Measurements from ENCODE around the gene DBNDD1.
A peak's percentile ranks its signal among the peaks of the same experiment; 100 is the strongest.
"Not testable (repeated sequence)": the region's sequence is repeated elsewhere in the genome, so short reads cannot be mapped to it uniquely, and the experiment has no call there.

The DBNDD1 gene

DNA sequence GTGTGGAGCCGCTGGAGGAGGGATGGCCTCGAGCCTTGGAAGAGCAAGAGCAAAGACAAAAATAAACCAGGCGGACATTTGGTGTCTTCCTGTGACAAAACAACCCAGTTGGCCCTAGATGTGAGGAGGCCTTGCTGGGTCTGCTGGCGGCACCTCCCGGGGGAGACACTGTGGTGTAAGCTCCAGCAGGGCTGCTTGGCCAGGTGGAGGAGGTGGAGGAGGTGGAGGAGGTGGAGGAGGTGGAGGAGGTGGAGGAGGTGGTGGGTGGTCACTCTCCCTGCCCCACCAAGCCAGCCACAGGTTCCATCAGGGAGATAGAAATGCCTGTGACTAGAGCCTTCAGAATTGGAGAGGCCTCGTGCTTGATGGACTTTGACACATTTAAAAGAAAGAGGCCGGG lies 32.1 kb downstream of the DBNDD1 start:
- no peak for DNase-seq

DNA sequence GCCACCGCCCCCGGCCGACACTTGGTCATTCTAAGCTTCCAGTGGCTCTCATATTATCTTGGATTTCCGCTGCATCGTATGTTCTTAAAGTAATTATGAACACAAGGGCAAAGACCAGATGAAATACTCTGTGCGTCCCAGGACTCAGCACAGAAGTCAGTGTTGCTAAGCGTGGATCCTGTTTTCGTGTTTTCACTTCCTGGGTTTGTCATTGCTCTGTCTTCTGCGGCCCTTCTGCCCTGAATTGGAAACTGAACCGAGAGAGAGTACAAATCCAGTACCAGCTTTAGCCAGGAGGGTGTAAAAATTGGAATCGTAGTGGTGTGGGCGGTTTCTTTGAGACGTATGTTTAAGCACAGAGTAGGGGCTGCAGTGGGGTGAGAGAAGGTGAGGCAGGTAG lies 32.7 kb downstream of the DBNDD1 start:
- no peak for DNase-seq

DNA sequence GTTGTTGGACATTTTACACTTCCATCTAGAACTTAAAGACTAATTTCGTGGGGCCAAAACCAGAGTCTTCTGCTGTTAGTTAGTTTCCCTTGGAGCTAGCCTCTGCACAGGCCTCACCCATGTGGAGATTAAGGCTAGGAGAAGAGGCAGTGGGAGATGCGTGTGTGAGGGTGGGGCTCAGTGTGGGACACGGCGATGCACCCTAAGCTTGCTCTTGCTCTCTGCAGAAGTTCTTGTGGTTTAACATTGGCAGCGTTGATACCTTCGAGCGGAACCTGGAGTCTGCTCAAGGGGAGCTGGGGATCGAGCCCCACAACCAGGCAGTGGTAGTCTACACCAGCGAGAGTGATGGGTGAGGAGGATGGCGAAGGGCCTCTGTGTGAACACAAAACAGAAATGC lies 34.0 kb downstream of the DBNDD1 start:
- DNase-seq = no peak

DNA sequence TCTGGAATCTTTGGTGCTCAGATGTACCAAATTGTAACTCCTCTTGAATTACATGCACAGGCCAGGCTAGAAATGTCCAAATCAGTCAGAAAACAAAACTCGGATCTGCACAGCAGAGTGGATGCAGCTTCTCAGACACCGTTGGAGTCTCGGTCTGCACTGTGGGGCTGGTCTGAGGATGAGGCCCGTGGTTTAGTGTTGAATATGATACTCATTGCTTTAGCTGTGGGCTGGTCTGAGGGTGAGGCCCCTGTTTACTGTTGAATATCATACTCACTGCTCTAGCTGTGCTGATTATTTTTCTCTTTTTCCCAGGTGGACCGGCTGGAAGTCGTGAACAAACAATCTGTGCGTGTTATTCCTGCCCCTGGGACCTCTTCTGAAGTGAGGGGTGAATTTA lies 35.0 kb downstream of the DBNDD1 start:
- DNase-seq = no peak

DNA sequence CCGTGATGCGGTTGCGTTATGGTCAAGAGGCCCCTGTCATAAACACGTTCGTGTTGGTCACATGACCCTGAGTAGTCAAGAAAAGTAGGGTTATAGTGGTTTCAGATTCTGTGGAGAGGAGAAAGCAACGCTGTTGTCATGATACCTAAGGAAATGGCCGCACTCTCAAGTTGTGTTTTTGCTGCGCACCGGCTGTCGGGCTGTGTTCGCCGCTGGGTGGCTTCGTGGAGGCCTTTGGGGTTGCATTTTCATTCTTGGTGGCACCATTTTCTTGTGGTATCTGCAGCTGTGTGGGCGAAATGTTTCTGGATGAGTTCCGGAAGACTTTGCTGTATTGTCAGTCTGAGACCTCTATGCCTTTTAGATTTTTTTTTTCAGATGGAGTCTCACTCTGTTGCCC lies 35.7 kb downstream of the DBNDD1 start:
- no peak for DNase-seq

DNA sequence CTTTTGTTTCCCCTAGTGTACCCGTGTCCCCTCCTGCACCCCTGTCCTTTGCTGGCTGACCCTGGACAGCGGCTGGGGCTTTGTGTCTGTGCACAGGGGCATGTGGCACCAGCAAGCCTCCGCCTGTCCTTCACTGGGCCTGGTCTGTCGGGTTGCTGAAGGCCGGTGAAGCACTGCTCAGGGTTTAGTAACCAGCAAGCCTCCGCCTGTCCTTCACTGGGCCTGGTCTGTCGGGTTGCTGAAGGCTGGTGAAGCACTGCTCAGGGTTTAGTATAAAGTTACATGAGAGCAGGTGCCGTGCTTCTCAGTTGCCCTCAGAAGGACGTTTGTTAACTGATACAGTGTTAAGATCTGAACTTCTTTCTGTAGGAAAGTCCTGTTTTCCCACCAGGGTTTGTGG lies 36.9 kb downstream of the DBNDD1 start:
- no peak for DNase-seq

DNA sequence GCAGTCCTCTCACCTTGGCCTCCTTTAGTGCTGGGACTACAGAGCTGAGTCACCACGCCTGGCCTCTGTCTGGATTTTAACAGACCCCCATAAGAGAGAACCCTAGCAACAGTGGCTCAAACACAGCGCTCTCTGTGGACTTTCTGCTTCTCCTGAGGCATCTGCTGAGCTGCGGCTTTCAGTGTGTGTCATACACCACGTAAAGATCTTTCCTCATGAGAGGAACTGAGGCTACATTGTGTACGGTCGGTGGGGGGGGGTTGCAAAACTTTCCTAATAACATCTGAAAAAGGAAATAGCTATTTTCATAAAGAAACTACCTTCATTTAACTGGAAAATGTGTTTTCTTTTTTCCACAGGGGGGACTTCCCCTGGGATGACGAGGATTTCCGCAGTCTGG lies 37.8 kb downstream of the DBNDD1 start:
- no peak for DNase-seq

DNA sequence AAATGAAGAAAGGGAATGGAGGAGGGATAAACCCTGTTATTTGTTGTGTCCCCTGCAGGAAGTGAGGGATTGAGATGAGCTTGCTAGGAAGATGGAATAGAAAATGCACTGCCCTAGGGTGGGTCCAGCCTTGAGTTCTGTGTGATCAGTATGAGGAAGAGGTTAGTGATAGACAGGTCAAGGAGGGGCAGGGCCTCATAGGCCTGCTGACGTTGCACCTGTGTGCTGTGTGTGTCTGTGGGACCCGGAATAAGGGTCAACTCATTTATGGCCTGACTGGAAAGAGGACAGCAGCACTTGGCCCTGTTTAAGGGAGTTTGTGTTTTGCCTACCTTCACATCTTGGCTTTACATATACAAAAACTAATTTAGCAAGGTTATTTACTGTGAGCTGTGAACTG lies 44.4 kb downstream of the DBNDD1 start:
- no peak for DNase-seq

DNA sequence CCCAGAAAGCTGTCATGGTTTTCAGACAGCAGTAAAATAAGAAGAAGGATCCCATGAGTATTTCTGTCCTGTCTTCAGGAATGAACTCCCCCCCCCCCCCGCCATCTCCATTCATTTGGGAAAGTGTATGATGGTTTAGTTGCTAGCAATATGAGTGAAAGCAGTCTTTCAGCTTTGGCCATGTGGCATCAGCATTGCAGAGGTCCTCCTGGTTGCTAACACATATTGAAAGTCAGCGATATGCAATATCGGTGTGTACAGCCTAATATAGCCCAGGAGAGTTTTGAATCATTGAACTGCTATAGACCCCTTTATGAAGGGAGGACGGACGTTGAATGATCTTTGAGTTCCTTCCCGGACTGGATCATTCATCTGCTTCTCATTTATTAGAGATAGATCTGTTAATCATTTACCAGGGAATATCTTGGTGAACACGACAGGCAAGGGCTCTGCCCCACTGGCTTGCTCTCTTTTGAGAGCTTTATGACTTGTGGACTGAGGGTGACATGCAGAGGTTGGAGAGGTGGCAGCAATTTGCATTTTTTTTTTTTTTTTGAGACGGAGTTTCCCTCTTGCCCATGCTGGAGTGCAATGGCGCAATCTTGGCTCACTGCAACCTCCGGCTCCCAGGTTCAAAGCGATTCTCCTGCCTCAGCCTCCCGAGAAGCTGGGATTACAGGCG lies 45.5 kb downstream of the DBNDD1 start:
- no peak for DNase-seq

DNA sequence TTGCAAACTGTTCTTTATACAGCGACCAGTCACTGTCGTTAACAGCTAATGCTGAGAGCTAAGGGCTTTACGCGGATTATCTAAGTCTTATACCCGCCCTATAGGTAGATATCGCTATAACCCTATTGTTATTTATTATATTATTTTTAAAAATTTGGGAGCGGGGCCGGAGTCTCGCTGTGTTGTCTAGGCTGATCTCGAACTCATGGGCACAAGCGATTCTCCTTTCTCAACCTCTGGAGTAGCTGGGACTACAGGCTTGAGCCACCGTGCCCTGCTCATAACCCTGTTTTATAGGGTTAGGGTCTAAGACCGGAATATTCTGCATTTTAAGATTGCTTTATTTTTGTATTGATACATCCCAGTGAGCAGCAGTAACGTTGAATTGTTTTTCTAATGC lies 46.0 kb downstream of the DBNDD1 start:
- no peak for DNase-seq

DNA sequence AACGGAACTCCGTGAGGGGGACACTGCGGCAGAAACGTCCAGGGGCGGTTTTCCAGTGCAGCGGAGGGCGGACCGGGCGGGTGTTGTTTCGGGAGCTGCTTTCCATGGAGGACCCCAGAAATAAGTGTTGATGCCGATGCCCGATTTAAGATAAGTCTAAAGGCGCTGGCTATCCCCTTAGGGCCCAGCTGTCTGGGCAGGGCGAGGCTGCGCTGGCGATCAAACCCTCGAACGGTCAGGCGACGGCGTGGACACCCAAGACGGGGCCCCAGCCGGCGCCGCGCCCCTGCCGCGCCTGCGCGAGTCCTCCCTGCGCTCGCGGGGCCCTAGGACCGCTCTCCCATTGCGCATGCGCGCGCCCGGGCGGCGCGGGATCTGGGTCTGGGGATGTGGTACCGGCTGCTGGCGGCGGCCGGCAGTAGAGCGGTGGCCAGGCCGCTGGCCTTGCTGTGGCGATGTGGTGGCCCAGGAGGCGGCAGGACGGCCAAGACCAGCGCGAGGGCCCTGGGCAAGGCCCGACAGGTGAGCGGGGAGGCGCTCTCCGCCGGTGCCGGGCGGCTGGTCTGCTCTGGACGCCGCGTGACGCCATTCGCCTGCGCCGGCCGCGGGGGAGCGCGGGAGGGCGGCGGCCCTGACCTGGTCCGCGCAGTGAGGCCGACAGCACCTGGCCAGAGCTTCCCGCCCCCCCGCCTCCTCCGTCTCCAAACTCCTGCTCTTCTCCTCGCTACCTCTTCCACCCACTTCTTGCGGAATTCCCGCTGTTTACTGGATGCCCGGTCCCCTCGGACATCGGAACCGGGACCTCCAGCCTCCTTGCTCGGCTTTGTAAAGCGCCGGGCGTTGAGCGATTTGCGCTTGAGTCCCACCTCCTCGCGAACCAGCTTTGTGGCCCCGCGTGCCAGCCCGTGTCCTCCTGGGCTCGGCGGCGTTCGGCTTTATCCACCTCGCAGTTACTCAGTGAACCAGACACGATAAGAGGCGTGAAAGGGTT lies 46.7 kb downstream of the DBNDD1 start:
- DNase-seq = peak; percentile 94

DNA sequence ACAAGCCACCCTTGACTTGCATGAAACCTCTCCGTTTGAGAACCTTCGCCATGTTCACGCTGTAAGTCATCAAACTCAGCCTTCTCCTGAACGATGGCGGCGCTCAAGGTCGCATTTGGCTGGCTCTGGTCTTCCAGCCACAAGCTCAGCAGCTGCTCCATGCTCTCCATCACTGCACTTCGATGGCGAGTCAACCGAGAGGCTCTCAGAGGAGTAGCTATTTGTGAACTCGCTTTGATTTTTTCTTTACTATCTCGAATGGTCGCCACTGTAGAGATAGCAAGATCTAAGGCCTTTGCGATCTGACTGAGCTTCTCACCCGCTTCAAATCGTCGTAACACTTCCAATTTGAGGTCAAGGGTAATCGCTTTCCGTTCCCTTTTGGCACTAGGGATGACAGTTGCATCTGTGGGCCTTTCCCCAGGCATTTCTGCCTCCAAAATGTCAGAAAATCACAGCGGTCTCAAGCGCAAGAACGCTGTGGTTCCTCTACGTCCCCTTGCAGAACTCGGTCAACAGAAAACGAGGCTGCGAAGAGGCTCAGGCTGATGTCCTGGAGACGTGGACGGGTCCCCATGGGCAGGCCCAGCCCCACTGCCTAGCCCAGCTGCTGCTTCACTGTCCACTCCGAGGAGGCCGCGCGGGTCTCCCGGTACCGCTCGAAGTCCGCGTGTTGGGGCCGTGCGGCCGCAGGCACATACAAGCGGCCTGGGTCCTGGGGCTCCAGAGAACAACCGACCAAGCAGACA lies 47.6 kb downstream of the DBNDD1 start:
- peak; percentile 10 for DNase-seq

DNA sequence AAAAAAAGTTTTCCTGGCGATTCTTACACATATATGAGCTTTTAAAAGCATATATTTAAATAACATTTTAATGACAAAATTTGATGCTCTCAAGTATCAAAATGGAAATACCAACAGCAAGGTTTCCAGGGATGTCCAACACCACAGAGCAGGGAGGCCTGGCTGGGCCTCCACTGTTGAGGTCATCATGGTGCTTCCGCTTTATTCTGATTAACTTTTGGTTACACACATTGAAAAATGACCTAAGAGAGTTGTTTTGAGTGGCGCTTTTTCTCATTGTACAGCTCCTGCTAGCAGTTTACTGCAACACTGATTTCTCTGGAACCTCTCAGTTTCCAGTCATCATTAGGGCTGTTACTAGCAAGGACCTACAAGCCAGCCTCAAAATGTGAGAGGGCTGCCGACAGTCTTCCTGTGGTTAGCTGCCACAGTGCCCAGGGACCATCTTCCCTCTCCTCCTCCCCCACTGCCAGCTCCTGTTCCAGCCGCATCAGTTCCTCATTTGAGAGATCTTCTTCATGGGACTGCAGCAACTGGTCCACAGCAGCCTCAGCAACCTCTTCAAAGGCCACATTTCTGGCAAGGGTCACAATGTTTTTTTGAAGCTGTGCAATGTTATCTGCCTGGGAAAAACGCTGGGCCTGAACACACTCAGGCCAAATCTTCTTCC lies 49.4 kb downstream of the DBNDD1 start:
- no peak for DNase-seq

DNA sequence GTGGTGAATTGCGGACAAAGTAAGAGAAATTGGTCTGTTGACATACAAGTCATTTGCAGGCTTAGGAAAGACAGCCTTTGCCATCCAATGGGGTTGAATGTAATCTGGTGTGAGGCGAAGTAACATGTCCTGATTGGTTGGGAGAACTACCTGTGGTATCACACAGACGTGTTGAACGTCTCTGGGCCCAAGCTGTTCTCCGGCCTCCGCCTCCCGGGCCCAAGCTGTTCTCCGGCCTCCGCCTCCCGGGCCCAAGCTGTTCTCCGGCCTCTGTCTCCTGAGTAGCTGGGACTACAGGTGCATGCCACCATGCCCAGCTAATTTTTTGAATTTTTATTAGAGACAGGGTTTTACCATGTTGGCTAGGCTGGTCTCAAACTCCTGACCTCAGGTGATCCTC lies 51.2 kb downstream of the DBNDD1 start:
- not testable (repeated sequence) for DNase-seq

DNA sequence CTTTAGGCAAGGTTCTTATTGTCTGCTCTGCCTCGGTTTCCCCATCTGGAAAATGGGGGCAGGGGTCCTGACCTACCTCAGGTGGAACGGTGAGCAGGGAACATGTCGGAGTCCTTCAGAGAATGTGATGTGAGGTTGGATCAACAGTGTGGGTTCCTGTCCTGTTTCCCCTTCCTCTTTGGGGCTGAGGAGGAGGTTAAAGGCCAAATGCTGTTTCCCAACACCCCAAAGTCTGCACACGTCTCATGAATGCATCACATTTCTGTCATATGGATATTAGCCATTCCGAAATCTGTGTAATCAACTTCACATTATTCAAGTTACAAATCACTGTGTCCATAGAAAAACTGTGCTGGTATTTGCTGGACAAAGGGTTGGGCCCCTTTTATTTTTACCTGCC lies 51.8 kb downstream of the DBNDD1 start:
- DNase-seq = not testable (repeated sequence)

DNA sequence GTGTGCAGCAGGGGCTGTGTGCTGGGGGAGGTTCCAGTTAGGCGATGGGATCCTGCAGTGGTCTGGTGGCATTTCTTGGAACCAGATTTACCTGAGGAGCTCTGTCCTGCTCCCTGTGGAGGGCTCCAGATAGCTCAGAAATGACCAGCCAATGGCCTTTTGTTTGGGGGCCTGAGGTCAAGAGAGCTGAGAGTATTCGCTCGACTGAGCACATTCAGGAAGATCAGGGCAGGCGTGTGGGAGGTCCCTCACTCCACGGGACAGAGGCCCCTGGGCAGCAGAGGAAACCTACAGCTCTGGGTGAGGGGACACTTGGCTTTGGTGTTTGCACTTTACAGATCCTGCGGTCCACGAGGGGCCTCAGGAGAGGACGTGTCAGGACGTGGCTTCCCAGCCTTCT lies 52.5 kb downstream of the DBNDD1 start:
- DNase-seq = no peak

DNA sequence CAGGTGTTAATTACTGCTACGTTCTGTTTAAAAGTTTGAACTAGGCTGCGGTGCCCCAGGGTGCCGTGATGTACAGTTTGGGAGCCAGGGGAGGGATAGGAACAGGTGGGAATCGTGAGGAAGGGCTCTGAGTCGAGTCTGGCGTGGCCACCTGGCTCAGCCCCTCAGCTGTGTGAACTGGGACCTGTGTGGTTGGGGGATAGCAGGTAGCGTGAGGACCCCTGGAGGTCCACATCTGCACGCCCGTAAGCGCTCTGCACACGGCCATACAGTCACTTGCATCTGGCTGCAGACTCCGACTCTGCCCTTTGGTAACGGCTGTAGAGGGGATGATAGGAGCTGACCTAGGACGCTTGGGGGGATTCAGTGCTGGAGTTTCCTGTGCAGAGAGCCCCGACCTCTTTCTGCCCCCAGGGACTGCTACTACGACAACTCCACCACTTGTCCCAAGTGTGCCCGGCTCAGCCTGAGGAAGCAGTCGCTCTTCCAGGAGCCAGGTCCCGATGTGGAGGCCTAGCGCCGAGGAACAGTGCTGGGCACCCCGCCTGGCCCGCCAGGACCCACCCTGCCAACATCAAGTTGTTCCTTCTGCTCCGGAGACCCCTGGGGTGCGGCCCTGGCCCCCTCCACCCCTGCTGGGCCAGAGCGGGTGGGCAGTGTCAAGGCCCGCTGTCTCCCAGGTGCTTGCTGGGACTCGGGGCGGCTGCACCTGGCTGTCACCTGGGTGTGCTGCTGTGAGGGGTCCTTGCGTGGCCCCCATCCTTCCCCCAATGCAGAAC lies 53.6 kb downstream of the DBNDD1 start:
- DNase-seq = no peak

DNA sequence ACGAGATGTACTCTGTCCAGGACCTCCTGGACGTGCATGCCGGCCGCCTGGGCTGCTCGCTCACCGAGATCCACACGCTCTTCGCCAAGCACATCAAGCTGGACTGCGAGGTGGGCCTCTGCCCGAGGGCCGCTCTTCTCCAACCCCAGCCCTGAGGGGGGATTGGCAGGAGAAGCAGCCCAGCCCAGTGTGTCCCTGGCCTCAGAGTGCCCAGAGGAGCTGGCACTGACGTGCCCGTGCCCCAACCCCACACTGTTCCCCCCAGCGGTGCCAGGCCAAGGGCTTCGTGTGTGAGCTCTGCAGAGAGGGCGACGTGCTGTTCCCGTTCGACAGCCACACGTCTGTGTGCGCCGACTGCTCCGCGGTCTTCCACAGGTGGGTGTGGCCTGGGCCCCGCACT lies 55.1 kb downstream of the DBNDD1 start:
- DNase-seq = no peak

DNA sequence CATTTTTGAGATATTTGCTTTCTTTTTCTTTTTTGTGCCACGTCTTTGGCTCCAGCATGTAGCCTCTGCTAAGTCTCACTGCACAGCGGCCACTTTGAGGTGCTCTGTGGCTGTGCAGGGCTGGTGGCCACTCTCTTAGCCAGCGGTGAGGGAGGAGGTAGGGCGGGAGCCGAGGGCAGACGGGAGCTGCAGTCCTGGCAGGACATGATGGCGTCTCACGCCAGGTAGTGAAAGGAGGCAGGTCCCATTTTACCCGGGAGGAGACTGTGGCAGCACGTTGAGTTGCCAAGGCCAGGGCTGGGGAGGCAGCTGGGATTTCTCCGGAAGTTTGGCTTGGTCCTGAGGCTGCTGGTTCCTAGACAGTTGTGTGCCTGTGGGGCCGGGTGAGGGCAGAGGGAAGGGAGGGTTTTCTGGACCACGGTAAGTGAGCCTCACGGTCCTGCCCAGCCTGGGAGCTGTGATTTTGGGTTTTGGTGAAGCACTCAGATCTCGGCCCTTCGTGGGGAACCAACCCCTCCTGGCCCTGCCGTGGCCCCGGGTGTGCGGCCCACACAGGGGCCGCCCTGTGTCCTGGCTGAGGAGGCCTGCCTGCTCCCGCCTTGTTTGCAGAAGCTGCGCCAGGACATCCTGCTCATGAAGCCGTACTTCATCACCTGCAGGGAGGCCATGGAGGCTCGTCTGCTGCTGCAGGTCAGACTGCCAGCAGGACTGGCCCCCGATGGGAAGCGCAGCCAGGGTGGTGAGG lies 56.3 kb downstream of the DBNDD1 start:
- no peak for DNase-seq

DNA sequence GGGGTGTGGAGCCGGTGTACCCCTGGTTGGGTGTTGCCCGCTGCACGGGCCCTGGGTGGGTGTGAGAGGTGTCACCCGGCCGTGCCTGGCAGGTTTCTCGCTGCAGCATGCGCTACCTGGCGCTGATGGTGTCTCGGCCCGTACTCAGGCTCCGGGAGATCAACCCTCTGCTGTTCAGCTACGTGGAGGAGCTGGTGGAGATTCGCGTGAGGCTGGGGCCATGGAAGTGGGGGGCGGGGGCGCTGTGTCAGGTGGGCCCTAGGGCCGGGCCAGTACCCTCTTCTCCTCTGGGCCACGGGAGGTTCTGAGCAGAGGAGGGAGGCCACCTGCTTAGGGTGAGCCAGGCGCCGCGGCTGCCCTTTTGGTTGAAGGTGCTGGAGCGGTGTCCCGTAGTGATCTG lies 57.3 kb downstream of the DBNDD1 start:
- no peak for DNase-seq

DNA sequence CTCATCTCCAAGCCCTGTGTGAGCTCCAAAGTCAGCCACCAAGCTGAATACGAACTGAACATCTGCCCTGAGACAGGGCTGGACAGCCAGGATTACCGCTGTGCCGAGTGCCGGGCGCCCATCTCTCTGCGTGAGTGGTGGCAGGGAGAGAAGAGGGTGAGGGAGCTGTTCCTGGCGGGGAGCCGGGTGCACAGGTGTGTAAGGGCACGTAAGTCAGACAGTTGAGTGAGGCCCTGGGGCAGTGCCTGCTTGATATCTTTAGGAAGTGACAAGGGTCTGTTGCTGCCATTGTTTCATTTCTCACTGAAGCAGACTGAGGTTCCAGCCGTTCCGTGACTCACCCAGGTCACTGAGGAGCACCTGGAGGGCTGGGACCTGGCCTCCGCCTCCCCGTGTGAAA lies 58.3 kb downstream of the DBNDD1 start:
- DNase-seq = no peak

All from fibroblast of skin of scalp (primary cell).